Hepatocyte (in vitro differentiated cells): Measurements from ENCODE around the gene ICE1.

Experiments used
- CTCF ChIP-seq: fragments of 200-600 bp; sonication (generic); IDR thresholded peaks from 2 replicates; pipeline ENCODE4 v1.5.1; 2016; ENCODE audit warnings: antibody characterized with exemption, mild to moderate bottlenecking; ENCODE audit not compliant: poor library complexity
- EZH2phosphoT487 ChIP-seq: fragments of 200-600 bp; sonication (generic); IDR thresholded peaks from one replicate; pipeline ENCODE4 v1.6.1; 2018; ENCODE audit warnings: antibody characterized with exemption, mild to moderate bottlenecking, low read depth, moderate library complexity; ENCODE audit not compliant: unreplicated experiment, severe bottlenecking

- TF ChIP-seq CTCF = no peak
- TF ChIP-seq EZH2phosphoT487 = no peak
Measured at GRCh38 chr5:5522336-5522735, 99.9 kb downstream of the ICE1 start.
